GM19324 (cell line): ENCODE measurements around the gene CCDC97.
"Not testable (repeated sequence)": the region's sequence is repeated elsewhere in the genome, so short reads cannot be mapped to it uniquely, and the experiment has no call there.

Experiments used
- ATAC-seq: cut with Tn5 transposase; IDR thresholded peaks from one replicate; pipeline ENCODE4 v1.9.1; 2021; ENCODE audit warnings: mild to moderate bottlenecking, moderate library complexity; ENCODE audit not compliant: unreplicated experiment, low FRiP score

CCDC97 gene

DNA sequence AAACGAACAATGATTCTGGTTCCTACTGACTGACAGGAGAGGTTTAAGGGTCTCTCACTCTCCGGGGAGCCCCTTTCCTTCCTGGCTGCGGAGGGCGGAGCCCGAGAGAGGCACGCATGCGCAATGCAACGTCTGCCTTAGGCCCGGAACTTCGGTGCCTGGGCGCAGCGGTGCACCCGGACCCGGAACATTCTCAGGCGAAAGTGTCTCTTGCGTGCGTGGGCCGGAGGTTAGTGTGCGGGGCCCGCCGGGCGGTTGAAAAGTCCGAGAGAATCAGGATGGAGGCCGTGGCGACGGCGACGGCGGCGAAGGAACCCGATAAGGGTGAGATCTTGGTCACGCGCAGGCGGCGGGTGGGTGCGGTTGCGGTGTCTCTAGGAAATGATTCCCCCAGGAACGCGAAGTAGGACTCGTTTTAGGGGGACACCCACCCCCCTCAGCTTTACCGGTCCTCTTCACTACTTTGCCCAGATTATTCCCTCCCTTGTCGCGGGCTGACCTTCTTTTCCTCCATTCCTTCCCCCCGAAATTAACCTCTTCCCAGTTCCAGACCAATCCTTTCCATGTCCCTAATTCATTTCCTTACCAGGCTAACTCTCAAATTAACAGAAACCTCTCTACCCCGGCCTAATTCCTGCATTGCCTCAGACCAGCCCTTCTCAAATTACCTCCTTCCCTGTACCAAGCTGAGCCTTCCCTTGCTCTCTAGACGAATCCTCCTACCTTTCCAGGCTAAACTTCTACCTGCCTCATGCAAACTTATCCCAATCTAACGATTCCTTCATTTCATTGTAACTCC lies at the start of gene CCDC97:
CCDC97 (plus strand) TSS at position 140 of the 799 bp plus-strand sequence; CDS start at position 279, 139 bp downstream.
- ATAC-seq: peak; percentile 79

DNA sequence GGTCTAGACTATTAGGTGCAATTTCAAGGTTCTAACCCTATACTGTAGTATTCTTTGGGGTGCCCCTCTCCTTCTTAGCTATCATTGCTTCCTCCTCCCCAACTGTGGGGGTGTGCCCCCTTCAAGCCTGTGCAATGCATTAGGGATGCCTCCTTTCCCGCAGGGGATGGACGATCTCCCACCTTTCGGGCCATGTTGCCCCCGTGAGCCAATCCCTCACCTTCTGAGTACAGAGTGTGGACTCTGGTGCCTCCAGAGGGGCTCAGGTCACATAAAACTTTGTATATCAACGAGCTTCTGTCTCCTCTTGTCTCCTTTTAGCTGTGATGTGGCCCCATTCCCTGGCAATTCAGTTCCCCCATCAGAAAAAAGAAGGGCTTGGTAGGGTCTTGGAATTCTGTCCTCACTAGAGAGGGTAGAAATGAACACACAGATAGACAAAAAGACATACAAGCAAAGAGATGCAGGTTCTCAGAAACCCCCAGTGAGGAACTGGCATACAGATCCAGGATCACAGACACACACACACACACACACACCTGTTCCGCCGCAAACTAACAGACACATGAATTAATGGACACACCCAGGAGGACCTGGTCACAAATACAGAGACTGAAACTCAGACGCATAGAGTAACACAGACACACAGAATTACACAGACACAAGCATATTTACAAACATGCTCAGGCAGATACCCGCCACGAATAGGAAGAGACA lies 48.3 kb upstream of the CCDC97 start:
- no peak for ATAC-seq

DNA sequence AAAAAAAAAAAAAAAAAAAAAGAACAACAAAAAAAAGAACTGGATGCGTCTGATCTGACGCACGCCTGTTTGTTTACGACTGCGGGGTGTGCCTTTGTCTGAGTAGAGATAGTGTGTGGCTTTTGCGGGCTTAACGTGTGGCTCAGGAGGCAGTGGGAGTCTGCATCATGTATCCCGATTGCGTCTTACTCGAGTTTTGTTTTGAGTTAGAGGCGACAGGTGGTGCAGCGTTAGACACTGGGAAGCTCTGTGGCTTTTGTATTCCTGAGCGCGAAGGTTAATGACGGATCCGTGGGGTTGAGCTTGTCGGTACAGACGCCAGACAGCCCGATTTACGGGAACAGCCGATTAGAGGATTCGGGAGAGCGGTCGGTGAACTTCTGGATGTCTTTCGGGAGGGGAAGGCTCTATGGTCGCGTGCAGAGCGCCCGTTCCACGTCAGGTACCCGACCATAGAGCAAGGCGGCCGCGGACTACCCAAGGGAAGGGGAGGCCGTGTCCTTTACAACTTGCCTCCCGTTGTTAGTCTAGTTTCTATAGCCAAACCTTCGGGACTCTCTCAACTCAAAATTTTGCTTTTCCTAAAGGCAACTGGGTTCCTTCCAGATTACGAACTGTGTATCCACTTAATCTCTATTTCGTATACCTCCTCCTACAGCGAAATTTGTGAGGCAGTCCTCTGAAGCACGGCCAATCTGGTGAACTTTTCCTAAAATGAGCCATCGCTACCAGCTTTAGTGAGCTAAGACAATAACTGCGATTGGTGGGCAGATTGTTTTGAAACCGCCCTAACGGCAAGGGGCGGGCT lies 46.7 kb upstream of the CCDC97 start:
- peak; percentile 4 for ATAC-seq

DNA sequence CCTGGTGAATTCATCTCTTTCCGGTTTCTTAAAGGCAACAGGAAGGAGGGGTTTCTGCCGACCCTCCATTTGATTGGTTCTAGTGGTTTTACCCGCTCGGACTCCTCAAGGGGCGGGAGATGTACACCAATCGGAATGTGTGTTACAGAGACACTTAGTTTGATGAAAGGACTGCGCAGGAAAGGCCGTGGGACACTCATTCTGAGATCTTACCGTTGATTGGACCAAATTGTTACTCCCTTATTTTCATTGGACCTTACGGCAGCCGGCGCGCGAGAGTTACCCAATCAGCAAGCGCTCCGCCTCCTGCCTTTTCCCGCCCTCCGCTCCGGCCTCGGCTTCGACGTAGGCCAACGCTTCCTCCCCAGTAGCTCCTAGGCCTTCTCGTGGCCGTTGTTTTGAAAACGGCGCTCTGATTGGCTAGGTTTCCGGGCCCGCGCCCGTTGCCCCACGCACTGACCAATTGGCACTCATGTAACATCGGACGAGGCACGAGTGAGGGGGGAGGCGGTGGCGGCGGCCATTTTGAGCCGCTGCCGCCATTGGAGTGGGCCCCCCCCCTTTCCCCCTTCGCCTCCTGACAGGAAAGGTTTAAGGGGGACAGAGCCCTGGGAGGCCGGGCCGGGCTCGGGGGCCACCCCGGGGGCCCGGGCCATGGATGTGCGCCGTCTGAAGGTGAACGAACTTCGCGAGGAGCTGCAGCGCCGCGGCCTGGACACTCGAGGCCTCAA lies 46.0 kb upstream of the CCDC97 start, which contains the start of gene HNRNPUL1:
HNRNPUL1 (plus strand) TSS at position 523 of the 731 bp plus-strand sequence; CDS start at position 655, 132 bp downstream.
- ATAC-seq: peak; percentile 87

DNA sequence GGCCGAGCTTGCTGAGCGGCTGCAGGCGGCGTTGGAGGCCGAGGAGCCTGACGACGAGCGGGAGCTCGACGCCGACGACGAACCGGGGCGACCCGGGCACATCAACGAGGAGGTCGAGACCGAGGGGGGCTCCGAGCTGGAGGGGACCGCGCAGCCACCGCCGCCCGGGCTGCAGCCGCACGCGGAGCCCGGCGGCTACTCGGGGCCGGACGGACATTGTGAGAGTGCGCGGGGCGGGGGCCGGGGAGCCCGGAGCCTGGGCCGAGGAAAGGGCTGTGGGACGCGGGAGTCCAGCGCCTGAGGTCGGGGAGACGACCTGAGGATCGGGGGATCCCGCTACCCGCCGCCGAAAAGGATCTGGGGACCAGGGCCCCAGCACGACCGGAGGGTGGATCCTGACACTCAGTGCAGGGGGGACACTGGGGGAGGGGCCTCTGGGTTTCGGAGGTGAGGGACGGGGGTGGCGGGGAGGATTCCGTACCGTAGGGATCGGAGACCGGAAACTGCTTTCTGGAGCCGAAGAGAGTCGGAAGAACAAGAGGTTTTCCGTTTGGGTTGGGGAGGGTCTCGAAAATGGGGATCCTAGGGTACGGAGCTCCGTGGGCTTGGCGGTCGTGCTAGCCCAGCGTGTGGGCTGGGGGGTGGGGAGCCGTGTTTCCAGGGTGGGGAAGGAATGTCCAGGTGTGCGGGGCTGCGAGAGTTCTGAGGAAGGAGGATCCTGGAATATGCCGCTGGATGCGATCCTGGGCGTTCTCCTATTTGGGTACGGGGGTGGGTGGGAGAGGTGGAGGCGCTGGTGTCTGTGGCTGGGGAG lies 45.2 kb upstream of the CCDC97 start:
- peak; percentile 4 for ATAC-seq

DNA sequence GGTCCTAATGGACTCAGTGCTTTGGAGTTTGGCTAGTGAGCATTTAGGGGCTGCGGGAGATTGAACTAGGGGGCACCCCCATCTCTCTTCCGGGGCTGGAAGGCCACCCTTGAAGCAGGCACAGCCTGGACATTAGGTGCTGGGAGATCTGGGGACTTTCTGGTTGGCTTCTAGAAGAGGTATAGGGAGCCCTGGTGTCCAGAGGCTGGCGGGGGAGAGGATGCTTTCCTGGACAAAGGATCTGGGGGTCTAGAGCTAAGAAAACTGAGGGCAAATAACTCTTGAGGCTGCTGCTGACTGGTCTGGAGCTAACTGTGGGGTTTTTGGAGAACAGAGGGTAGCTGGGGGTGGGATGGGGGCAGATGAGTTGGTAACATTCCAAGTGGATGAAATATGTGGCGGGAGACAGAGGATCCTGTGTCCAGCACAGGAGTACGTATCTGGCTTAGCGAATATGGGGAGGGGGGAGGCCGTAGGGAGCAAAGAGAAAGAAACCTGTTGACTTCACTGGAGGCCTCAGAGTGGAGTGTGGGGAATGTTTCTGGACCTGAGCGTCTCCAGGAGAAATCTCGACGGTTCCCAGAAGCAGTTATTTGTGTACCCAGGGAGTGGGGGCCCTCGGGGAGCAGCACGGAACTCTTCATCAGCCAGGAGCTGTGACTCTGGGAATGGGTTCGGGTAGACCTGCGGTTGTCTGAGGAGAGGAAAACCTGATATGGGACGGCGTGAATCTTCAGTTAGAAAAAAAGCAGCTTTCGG lies 44.4 kb upstream of the CCDC97 start:
- no peak for ATAC-seq

DNA sequence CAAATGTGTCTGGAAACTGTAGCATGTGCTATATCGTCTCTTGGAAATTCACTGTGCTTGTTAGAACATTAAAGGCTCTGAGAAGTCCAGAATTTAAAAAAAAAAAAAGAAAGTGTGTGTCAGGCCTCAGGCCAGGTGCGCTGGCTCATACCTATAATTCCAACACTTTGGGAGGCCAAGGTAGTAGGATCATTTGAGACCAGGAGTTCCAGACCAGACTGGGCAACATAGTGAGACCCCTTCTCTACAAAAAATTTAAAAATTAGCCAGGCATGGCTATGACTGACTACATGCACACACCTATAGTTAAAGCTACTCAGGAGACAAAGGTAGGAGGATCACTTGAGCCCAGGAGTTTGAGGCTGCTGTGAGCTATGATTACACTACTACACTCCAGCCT lies 40.9 kb upstream of the CCDC97 start:
- ATAC-seq: no peak

DNA sequence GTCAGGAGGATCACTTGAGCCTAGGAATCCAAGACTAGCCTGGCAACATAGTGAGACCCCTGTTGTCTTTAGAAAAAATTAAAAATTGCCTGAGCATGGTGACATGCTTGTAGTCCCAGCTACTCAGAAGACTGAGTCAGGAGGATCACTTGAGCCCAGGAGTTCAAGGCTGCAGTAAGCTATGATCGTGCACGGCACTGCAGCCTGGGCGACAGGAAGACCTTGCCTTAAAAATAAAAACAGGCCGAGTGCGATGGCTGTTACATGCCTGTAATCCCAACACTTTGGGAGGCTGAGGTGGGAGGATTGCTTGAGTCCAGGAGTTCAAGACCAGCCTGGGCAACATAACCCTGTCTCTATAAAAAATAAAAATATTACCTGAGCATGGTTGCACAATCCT lies 40.4 kb upstream of the CCDC97 start:
- ATAC-seq: no peak

DNA sequence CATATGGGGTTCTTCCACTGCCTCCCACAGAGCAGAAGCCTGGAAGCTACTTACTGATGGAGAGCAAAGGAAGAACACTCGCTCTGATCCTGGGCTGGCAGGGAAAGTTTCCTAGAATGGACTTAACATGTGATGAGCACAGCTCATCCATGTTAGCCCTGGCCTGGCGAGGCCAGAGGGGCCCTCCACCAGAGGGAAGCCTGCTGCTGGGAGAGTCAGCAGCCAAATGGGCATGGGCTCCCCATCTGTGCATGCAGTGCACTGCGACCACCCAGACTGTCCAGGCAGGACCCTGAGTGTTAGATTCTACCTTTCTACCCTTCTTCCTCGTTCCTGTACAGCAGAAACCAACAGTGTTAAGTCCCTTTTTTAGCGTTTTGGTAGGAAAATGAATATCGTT lies 36.9 kb upstream of the CCDC97 start:
- no peak for ATAC-seq

DNA sequence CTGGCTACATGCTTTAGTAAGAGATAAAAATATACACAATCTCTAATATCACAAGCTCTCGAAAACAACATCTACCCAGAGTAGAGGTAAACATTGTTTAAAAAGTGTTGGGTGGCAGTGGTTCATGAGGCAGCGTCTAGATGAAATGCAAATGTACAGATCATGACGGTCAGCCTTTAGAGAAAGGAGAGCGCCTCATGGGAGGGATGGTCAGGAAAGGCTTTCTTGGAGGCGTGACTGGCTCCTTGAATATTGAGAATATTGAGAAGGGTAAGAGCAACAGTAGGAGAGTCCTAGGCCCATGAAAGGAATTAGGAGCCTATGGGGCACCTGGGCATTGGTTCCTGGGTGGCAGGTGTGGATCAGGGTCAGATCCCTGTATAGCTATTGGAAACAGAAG lies 35.2 kb upstream of the CCDC97 start:
- ATAC-seq: no peak

DNA sequence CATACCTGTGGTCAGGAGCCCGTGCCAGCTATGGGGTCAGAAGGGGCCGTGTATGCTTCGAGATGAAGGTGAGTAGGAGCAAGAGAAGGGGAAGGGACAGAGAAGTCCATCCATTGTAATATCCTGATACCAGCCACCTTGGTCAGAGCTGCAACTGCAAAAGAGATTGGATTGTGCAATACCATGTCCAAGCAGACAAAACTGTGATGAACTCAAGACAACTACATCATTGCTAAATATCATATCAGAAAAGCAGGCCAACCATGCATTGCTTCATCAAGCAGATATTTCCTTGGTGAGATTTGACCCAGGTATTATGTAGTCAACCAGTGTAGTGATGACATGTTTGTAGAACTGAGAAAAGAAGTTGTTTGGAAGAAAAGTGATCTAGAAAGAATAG lies 33.7 kb upstream of the CCDC97 start:
- no peak for ATAC-seq

DNA sequence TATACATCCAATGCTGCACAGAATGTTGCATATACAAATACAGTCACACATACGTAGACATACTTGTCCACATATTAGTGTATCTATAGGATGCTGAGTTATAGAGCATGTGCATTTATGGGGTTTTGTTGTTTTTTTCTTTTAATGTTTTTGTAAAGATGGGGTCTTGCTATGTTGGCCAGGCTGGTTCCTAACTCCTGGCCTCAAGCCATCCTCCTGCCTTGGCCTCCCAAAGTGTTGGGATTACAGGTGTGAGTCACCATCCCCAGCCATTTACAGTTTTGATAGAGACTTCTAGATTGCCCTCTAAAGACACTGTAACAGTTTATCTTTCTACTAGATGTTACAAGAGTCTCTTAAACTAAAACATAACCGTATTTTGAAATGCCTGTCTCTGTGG lies 31.5 kb upstream of the CCDC97 start:
- ATAC-seq: no peak

DNA sequence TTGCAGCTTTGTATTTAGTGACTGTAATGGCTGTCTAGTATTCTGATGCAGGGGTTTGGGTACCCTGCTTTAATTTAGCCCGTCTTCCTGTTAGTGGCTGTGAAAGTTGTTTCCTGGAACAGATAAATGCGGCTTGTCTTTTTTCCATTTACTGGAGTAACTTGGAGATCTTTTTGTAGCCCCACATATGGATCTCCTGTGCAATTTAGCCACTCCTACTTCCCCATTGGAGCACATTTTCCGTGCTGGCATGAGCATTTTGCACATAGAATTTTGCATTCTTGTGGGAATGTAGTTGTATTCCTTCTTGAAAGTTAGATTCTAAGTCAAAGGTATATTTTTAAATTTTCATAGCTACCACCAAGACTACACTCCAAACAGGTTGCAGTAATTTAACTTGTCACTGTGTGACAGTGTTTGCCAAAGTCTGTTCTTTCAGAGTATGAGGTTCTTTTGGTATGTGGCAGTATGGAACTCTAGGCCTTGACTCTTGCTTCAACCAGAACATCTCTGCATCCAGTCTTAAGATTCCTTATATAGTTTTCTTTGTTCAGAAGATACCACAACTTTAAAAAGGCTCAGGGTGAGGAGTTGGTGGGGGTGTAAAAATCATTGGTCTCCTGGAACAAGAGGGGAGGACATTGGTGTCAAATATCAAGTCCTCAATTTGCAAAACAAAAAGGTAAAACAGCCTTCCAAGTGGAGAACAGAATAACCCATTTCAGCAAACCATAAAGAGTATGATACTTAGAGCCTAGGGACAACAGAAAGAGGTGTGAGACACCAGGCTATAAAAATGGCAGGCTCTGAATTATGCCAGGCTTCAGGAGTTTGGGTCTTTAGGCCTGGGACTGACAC lies 21.1 kb upstream of the CCDC97 start:
- ATAC-seq: no peak

DNA sequence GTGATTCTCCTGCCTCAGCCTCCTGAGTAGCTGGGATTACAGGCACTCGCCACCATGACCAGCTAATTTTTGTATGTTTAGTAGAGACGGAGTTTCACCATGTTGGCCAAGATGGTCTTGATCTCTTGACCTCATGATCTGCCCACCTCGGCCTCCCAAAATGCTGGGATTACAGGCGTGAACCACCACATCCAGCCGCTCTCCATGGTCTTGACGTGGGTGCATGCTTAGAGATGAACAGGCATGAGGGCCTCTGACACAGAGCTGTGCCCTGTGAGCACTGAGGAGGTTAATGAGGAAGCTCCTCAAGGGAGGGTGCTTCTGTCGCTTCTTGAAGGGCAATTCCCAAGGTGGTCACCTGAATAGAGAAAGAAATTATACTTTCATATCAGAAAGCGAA lies 20.2 kb upstream of the CCDC97 start:
- ATAC-seq: not testable (repeated sequence)

DNA sequence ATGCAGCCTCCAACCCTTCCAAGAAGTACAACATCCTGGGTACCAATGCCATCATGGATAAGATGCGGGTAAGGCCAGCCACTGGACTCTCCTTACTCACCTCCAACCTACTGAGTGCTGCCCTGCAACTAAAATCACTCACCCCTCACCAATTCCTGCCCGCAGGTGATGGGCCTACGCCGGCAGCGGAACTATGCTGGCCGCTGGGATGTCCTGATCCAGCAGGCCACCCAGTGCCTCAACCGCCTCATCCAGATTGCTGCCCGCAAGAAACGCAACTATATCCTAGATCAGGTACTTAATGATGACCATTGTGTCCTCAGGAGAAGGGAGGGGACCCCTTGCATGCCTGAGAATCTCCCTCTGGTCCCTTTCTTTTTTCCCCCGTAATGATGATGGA lies 15.6 kb upstream of the CCDC97 start:
- ATAC-seq: no peak

DNA sequence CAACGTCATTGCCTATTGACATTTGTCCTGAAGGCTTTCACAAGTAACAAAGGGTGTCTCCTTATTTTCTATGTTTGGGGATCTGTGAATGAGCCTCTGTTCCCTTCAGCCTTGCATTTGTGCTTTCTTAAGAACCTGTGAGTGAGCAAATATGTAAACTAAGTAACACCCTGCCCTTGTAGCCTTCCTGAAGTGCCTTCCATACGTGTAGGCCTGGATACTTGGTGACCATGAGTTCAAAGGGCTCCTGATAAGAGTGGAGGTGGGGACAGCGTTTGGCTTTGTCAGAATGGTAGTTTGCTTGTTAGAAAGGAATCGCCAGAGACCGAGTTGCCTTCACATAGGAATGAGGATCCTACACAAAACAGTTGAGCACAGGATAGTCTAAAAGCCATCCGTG lies 14.5 kb upstream of the CCDC97 start:
- no peak for ATAC-seq

DNA sequence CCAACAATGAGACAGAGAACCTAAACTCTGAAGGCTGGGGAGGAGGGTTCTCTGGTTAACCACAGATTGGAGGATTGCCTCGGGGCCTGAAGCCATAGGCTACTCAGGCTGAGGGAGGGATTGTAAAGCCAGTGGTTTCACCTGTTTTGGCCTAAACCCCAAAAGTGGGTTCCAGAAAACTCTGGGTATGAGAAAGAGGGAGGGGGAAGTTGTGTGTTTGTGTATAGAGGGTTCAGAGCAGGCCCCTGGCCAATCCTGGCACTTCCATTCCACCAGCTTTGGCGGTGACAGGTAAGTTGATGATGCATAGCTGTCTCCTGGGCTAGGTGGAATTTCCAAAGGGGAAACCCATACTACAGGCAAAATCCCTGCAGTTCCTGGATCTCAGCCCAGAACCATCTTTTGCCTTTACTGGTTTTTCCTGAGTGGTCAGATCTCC lies 13.5 kb upstream of the CCDC97 start:
- ATAC-seq: no peak
